ENCODE data around the gene DAGLA. TPM values are rescaled to one million over a fixed set of nuclear protein-coding genes. Genes with fewer than 3 reads are reported as not detected.
A peak's percentile ranks its signal among the peaks of the same experiment; 100 is the strongest.

DAGLA gene
- total RNA-seq, 1 experiment from 2014 or later = 3.1 TPM

DNA sequence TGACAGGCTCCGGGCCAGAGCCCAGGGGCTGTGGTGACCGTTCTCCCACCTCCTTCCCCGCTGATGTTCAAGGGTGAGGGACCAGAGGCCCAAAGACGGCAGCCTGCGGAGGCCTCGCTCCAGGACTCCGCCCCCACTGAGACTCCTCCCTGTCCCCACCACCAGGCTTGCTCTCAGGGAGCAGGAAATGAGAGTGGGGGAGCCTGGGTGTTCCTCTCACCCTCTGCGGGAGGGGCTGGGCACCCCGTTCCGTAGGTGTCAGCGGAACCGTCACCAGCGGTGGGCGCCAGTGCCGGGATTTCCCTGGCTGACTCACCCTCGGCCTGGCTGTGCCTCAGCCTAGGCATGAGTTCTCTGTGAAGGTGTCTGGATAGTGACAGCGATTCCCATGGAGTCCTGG, 15.7 kb downstream of the DAGLA start:
- Mint-ChIP-seq H3K4me1 (peaks cover 49% of the 10 kb centered on the region), H3K27me3 (ENCODE audit: low read depth) (no peaks in the 10 kb centered on the region; the same call in 1 of the 2 replicates), H3K4me3 (no peak overlapping the region), H3K36me3 (no peaks in the 10 kb centered on the region), H3K27ac (no peak overlapping the region), H3K9me3 (no peaks in the 10 kb centered on the region)
- CTCF ChIA-PET = interaction anchor here (1.3 to 2.5 kb wide), 7 partner anchors 10 to 188 kb away, joined by 5 to 25 read pairs (median 12); partner anchors contain the start of gene LRRC10B
- POLR2A ChIA-PET = interaction anchor here (2.3 kb wide), 1 partner anchor 23 kb away, joined by 9 read pairs; no protein-coding TSS in a partner anchor
- ATAC-seq (peak; percentile 51), DNase-seq (ENCODE audit: low spot score) (no peak)
- TF ChIP-seq, protein P1, sequence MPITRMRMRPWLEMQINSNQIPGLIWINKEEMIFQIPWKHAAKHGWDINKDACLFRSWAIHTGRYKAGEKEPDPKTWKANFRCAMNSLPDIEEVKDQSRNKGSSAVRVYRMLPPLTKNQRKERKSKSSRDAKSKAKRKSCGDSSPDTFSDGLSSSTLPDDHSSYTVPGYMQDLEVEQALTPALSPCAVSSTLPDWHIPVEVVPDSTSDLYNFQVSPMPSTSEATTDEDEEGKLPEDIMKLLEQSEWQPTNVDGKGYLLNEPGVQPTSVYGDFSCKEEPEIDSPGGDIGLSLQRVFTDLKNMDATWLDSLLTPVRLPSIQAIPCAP (CRISPR knock-in tag; IDR thresholded peaks at IDR 0.05) = no peak
- no peak for TF ChIP-seq GABPB1 (CRISPR knock-in tag; IDR thresholded peaks at IDR 0.05)
- peak; percentile 72; the same call in 1 of the 2 replicates for TF ChIP-seq RELA (CRISPR knock-in tag; IDR thresholded peaks at IDR 0.05; ENCODE audit: borderline replicate concordance)
- no peak for TF ChIP-seq MXD4 (CRISPR knock-in tag; IDR thresholded peaks at IDR 0.05; ENCODE audit: borderline replicate concordance)
- TF ChIP-seq, protein P2, sequence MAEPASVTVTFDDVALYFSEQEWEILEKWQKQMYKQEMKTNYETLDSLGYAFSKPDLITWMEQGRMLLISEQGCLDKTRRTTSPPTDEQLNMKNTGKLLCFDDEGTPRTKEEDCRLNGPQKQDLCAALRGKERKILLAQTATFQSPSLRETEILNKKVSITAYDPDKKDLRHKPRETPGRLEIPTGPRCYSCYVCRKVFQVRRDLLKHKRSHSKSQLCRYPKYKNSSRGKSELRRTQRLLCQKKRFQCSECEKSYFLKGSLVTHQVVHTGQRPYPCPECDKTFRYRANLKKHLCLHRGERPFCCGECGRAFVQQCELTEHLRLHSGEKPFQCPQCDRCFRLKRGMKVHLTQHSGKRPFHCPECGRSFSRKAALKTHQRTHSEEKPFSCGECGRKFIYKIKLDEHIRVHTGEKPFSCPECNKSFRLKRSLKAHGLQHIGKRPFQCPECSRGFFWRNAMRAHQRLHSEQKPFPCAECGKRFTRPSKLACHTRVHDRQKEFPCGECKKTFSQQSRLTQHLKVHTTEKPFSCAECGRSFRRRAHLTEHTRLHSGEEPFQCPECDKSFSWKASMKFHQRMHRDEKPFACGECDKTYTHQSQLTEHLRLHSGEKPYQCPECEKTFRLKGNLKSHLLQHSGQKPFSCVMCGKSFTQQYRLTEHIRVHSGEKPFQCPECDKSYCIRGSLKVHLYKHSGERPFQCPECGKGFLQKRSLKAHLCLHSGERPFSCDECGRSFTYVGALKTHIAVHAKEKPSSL (CRISPR knock-in tag; conservative IDR thresholded peaks at IDR 0.05) = no peak
- no peak for TF ChIP-seq JUN (CRISPR knock-in tag; IDR thresholded peaks at IDR 0.05)
- TF ChIP-seq, protein P3, sequence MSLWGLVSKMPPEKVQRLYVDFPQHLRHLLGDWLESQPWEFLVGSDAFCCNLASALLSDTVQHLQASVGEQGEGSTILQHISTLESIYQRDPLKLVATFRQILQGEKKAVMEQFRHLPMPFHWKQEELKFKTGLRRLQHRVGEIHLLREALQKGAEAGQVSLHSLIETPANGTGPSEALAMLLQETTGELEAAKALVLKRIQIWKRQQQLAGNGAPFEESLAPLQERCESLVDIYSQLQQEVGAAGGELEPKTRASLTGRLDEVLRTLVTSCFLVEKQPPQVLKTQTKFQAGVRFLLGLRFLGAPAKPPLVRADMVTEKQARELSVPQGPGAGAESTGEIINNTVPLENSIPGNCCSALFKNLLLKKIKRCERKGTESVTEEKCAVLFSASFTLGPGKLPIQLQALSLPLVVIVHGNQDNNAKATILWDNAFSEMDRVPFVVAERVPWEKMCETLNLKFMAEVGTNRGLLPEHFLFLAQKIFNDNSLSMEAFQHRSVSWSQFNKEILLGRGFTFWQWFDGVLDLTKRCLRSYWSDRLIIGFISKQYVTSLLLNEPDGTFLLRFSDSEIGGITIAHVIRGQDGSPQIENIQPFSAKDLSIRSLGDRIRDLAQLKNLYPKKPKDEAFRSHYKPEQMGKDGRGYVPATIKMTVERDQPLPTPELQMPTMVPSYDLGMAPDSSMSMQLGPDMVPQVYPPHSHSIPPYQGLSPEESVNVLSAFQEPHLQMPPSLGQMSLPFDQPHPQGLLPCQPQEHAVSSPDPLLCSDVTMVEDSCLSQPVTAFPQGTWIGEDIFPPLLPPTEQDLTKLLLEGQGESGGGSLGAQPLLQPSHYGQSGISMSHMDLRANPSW (CRISPR knock-in tag; conservative IDR thresholded peaks at IDR 0.05; ENCODE audit: low read depth) = no peak
- TF ChIP-seq, protein P4, sequence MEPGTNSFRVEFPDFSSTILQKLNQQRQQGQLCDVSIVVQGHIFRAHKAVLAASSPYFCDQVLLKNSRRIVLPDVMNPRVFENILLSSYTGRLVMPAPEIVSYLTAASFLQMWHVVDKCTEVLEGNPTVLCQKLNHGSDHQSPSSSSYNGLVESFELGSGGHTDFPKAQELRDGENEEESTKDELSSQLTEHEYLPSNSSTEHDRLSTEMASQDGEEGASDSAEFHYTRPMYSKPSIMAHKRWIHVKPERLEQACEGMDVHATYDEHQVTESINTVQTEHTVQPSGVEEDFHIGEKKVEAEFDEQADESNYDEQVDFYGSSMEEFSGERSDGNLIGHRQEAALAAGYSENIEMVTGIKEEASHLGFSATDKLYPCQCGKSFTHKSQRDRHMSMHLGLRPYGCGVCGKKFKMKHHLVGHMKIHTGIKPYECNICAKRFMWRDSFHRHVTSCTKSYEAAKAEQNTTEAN (CRISPR knock-in tag; IDR thresholded peaks at IDR 0.05) = 0 out of 2 replicates have a peak, but pooled peaks have one; percentile 46
- TF ChIP-seq FOXP1 (CRISPR knock-in tag; IDR thresholded peaks at IDR 0.05; ENCODE audit: borderline replicate concordance) = peak; percentile 61; the same call in 1 of the 2 replicates
- TF ChIP-seq SMAD3 (CRISPR knock-in tag; IDR thresholded peaks at IDR 0.05; ENCODE audit: borderline replicate concordance) = no peak
- no peak for TF ChIP-seq MYBL2 (CRISPR knock-in tag; IDR thresholded peaks at IDR 0.05)
- TF ChIP-seq, protein P5, sequence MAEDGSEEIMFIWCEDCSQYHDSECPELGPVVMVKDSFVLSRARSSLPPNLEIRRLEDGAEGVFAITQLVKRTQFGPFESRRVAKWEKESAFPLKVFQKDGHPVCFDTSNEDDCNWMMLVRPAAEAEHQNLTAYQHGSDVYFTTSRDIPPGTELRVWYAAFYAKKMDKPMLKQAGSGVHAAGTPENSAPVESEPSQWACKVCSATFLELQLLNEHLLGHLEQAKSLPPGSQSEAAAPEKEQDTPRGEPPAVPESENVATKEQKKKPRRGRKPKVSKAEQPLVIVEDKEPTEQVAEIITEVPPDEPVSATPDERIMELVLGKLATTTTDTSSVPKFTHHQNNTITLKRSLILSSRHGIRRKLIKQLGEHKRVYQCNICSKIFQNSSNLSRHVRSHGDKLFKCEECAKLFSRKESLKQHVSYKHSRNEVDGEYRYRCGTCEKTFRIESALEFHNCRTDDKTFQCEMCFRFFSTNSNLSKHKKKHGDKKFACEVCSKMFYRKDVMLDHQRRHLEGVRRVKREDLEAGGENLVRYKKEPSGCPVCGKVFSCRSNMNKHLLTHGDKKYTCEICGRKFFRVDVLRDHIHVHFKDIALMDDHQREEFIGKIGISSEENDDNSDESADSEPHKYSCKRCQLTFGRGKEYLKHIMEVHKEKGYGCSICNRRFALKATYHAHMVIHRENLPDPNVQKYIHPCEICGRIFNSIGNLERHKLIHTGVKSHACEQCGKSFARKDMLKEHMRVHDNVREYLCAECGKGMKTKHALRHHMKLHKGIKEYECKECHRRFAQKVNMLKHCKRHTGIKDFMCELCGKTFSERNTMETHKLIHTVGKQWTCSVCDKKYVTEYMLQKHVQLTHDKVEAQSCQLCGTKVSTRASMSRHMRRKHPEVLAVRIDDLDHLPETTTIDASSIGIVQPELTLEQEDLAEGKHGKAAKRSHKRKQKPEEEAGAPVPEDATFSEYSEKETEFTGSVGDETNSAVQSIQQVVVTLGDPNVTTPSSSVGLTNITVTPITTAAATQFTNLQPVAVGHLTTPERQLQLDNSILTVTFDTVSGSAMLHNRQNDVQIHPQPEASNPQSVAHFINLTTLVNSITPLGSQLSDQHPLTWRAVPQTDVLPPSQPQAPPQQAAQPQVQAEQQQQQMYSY (CRISPR knock-in tag; IDR thresholded peaks at IDR 0.05) = 0 out of 2 replicates have a peak, but pooled peaks have one; percentile 1
- TF ChIP-seq ZNF396 (CRISPR knock-in tag; IDR thresholded peaks at IDR 0.05; ENCODE audit: borderline replicate concordance) = no peak
- TF ChIP-seq NR1H2 (CRISPR knock-in tag; IDR thresholded peaks at IDR 0.05) = no peak
- TF ChIP-seq, protein P6, sequence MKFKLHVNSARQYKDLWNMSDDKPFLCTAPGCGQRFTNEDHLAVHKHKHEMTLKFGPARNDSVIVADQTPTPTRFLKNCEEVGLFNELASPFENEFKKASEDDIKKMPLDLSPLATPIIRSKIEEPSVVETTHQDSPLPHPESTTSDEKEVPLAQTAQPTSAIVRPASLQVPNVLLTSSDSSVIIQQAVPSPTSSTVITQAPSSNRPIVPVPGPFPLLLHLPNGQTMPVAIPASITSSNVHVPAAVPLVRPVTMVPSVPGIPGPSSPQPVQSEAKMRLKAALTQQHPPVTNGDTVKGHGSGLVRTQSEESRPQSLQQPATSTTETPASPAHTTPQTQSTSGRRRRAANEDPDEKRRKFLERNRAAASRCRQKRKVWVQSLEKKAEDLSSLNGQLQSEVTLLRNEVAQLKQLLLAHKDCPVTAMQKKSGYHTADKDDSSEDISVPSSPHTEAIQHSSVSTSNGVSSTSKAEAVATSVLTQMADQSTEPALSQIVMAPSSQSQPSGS (CRISPR knock-in tag; IDR thresholded peaks at IDR 0.05; ENCODE audit: borderline replicate concordance, low read depth) = no peak
- no peak for TF ChIP-seq NR2C2 (CRISPR knock-in tag; IDR thresholded peaks at IDR 0.05)
- no peak for TF ChIP-seq OVOL2 (CRISPR knock-in tag; IDR thresholded peaks at IDR 0.05; ENCODE audit: borderline replicate concordance)
- TF ChIP-seq, protein P7, sequence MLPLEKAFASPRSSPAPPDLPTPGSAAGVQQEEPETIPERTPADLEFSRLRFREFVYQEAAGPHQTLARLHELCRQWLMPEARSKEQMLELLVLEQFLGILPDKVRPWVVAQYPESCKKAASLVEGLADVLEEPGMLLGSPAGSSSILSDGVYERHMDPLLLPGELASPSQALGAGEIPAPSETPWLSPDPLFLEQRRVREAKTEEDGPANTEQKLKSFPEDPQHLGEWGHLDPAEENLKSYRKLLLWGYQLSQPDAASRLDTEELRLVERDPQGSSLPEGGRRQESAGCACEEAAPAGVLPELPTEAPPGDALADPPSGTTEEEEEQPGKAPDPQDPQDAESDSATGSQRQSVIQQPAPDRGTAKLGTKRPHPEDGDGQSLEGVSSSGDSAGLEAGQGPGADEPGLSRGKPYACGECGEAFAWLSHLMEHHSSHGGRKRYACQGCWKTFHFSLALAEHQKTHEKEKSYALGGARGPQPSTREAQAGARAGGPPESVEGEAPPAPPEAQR (CRISPR knock-in tag; IDR thresholded peaks at IDR 0.05) = no peak
- TF ChIP-seq, protein P8, sequence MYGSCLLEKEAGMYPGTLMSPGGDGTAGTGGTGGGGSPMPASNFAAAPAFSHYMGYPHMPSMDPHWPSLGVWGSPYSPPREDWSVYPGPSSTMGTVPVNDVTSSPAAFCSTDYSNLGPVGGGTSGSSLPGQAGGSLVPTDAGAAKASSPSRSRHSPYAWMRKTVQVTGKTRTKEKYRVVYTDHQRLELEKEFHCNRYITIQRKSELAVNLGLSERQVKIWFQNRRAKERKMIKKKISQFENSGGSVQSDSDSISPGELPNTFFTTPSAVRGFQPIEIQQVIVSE (CRISPR knock-in tag; IDR thresholded peaks at IDR 0.05; ENCODE audit: borderline replicate concordance) = no peak
- no peak for TF ChIP-seq IRF2 (CRISPR knock-in tag; IDR thresholded peaks at IDR 0.05; ENCODE audit: borderline replicate concordance, low read depth)
- no peak for TF ChIP-seq ETV6 (CRISPR knock-in tag; IDR thresholded peaks at IDR 0.05)
- no peak for TF ChIP-seq KAT7 (CRISPR knock-in tag; IDR thresholded peaks at IDR 0.05; ENCODE audit: borderline replicate concordance)

Measured in WTC11 (cell line).